SU-DHL-6 (cell line): Measurements from ENCODE around the gene MAML2.

Experiments used
- H2AFZ ChIP-seq: fragments of 200-600 bp; sonication (generic); 2 replicates; pipeline ENCODE4 v1.6.1; 2014; ENCODE audit warnings: low read depth, mild to moderate bottlenecking, moderate library complexity, mixed read lengths, antibody characterized with exemption, low read length; ENCODE audit not compliant: severe bottlenecking
- H3F3A ChIP-seq: fragments of 200-600 bp; shearing (Covaris generic); 2 replicates; pipeline ENCODE4 v1.6.0; 2016; ENCODE audit warnings: antibody characterized with exemption, mild to moderate bottlenecking; ENCODE audit not compliant: insufficient read depth
- H3K27ac ChIP-seq: fragments of 200-600 bp; sonication (generic); 2 replicates; pipeline ENCODE4 v1.5.1; 2016; ENCODE audit warnings: low read depth, mild to moderate bottlenecking, low read length, moderate library complexity, mixed read lengths
- H3K27me3 ChIP-seq: fragments of 200-600 bp; sonication (generic), shearing (Covaris generic); 2 replicates; pipeline ENCODE4 v1.6.0; 2014; ENCODE audit warnings: mild to moderate bottlenecking, low read length
- H3K36me3 ChIP-seq: fragments of 200-600 bp; sonication (generic); 2 replicates; pipeline ENCODE4 v1.6.1; 2014; ENCODE audit warnings: mild to moderate bottlenecking, low read length, mixed read lengths
- H3K4me2 ChIP-seq: fragments of 300-600, 200-600 bp; shearing (Covaris generic), sonication (generic); 2 replicates; pipeline ENCODE4 v1.6.0; 2014; ENCODE audit warnings: low read length, low read depth, mild to moderate bottlenecking; ENCODE audit not compliant: poor library complexity, severe bottlenecking
- H3K4me3 ChIP-seq: fragments of 200-600 bp; sonication (generic); 2 replicates; pipeline ENCODE4 v1.5.1; 2014; ENCODE audit warnings: antibody characterized with exemption, low read length, mild to moderate bottlenecking, mixed read lengths; ENCODE audit not compliant: insufficient read depth, poor library complexity, severe bottlenecking
- H3K79me2 ChIP-seq: fragments of 200-600 bp; sonication (generic); 2 replicates; pipeline ENCODE4 v1.6.1; 2014; ENCODE audit warnings: mild to moderate bottlenecking, low read length, moderate library complexity; ENCODE audit not compliant: insufficient read depth
- H3K9ac ChIP-seq: fragments of 200-600 bp; sonication (generic); 2 replicates; pipeline ENCODE4 v1.7.0; 2014; ENCODE audit warnings: mild to moderate bottlenecking, low read length
- H3K9me2 ChIP-seq: fragments of 200-600 bp; sonication (generic); replicated peaks from 2 replicates; pipeline ENCODE4 v1.6.1; 2014; ENCODE audit warnings: low read length; ENCODE audit not compliant: insufficient read depth
- H3K9me3 ChIP-seq: fragments of 200-600 bp; sonication (generic); 2 replicates; pipeline ENCODE4 v1.6.1; 2014; ENCODE audit warnings: low read length, mixed read lengths; ENCODE audit not compliant: insufficient read depth
- H4K20me1 ChIP-seq: fragments of 200-600 bp; sonication (generic); 2 replicates; pipeline ENCODE4 v1.6.1; 2014; ENCODE audit warnings: low read depth, mild to moderate bottlenecking, antibody characterized with exemption, low read length, moderate library complexity, mixed read lengths
- EZH2phosphoT487 ChIP-seq: fragments of 200-600 bp; sonication (generic), shearing (Covaris generic); conservative IDR thresholded peaks from 2 replicates; pipeline ENCODE4 v1.6.1; 2018; ENCODE audit warnings: mild to moderate bottlenecking, antibody characterized with exemption, low read length, moderate library complexity, mixed read lengths
- TF ChIP-seq, protein P1 (sequence below): fragments of 200-600 bp; sonication (generic); IDR thresholded peaks from one replicate; pipeline ENCODE4 v1.5.1; 2017; ENCODE audit warnings: antibody characterized with exemption, mild to moderate bottlenecking, low read length, moderate library complexity; ENCODE audit not compliant: insufficient read depth, poor library complexity, severe bottlenecking

MAML2 gene

DNA sequence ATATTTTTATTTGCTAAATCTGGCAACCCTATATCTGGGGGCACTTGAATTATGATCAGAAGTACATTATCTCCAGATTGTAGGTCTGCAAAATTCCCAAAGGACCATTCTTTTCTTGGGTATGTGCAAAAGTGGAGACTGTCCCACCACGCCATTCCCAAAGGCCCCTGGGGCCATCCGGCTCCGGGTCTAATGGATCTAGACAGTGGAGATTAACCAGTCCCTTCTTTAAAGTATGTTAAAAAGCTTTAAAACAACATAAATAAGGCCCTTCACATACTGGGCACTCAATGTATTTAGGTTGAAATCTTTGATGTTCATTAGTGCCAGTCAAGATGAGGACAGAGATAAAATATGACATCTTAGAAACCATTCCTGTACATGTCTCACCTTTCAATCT lies 124.1 kb downstream of the MAML2 start:
- no peaks in the 10 kb centered on the region for H3K27me3 ChIP-seq
- TF ChIP-seq EZH2phosphoT487, result no peak
- TF ChIP-seq, protein P1, sequence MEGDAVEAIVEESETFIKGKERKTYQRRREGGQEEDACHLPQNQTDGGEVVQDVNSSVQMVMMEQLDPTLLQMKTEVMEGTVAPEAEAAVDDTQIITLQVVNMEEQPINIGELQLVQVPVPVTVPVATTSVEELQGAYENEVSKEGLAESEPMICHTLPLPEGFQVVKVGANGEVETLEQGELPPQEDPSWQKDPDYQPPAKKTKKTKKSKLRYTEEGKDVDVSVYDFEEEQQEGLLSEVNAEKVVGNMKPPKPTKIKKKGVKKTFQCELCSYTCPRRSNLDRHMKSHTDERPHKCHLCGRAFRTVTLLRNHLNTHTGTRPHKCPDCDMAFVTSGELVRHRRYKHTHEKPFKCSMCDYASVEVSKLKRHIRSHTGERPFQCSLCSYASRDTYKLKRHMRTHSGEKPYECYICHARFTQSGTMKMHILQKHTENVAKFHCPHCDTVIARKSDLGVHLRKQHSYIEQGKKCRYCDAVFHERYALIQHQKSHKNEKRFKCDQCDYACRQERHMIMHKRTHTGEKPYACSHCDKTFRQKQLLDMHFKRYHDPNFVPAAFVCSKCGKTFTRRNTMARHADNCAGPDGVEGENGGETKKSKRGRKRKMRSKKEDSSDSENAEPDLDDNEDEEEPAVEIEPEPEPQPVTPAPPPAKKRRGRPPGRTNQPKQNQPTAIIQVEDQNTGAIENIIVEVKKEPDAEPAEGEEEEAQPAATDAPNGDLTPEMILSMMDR, result no peak
- H3F3A ChIP-seq, result peaks cover 21% of the 10 kb centered on the region
- H3K9me3 ChIP-seq, result no peaks in the 10 kb centered on the region
- H4K20me1 ChIP-seq, result no peaks in the 10 kb centered on the region
- H3K27ac ChIP-seq, result no peak overlapping the region
- no peak overlapping the region for H3K9ac ChIP-seq
- no peaks in the 10 kb centered on the region for H3K79me2 ChIP-seq
- H3K9me2 ChIP-seq, result no peaks in the 10 kb centered on the region
- no peak overlapping the region for H2AFZ ChIP-seq
- no peak overlapping the region for H3K4me3 ChIP-seq
- no peaks in the 10 kb centered on the region for H3K36me3 ChIP-seq
- H3K4me2 ChIP-seq, result no peak overlapping the region

DNA sequence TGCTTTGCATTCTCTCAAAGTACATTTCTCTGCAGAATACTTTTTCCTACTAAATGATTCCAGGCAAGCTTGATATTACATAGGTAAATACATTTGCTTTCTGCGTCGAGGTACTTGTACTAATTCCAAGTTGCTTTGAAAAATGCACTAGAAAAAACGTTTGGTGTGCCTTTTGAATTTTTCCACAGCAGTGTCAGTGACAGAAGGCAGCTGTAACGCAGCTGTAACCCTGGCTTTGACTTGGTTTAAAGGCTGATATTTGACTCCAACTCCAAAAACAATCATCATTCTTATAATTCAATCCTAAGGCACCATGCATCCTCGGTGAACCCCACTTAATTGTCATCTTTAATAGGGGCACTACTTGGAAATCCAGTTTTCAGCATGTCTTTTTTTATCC lies 125.0 kb downstream of the MAML2 start:
- no peak overlapping the region for H2AFZ ChIP-seq
- peaks cover 21% of the 10 kb centered on the region for H3F3A ChIP-seq
- no peak overlapping the region for H3K4me2 ChIP-seq
- no peaks in the 10 kb centered on the region for H3K36me3 ChIP-seq
- no peak overlapping the region for H3K4me3 ChIP-seq
- H3K9ac ChIP-seq, result no peak overlapping the region
- H3K9me2 ChIP-seq, result no peaks in the 10 kb centered on the region
- no peak overlapping the region for H3K27ac ChIP-seq
- H3K9me3 ChIP-seq, result no peaks in the 10 kb centered on the region
- no peaks in the 10 kb centered on the region for H4K20me1 ChIP-seq
- no peaks in the 10 kb centered on the region for H3K27me3 ChIP-seq
- H3K79me2 ChIP-seq, result no peaks in the 10 kb centered on the region
- TF ChIP-seq EZH2phosphoT487, result no peak
- TF ChIP-seq, protein P1, result no peak

DNA sequence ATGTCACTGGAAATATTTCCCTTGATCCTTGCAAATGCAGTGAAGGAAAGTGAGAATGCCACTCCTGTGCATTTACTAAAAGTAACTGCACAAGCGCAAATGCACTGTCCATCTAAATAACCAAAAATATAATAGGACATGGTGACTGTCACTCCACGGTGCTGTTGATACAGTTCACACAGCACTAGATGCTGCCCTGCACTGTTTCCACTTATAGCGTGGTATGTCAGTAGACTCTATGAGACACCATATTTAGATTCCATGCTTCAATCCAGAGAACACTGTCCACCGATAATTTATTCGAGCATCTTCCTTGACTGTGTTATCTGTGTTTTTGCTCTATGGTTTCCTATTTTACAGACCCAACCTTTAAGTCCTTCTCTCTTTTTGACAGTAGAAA lies 125.8 kb downstream of the MAML2 start:
- no peak overlapping the region for H3K9ac ChIP-seq
- H3K9me3 ChIP-seq, result no peaks in the 10 kb centered on the region
- TF ChIP-seq, protein P1, result no peak
- TF ChIP-seq EZH2phosphoT487, result no peak
- H3K36me3 ChIP-seq, result no peaks in the 10 kb centered on the region
- no peak overlapping the region for H3K27ac ChIP-seq
- no peak overlapping the region for H3K4me2 ChIP-seq
- H3F3A ChIP-seq, result peaks cover 21% of the 10 kb centered on the region
- H3K79me2 ChIP-seq, result no peaks in the 10 kb centered on the region
- H3K27me3 ChIP-seq, result no peaks in the 10 kb centered on the region
- no peak overlapping the region for H3K4me3 ChIP-seq
- no peak overlapping the region for H2AFZ ChIP-seq
- no peaks in the 10 kb centered on the region for H3K9me2 ChIP-seq
- no peaks in the 10 kb centered on the region for H4K20me1 ChIP-seq
